ENCODE measurements around the gene GOLGA8M. TPM values are rescaled to one million over a fixed set of nuclear protein-coding genes. Genes with fewer than 3 reads are reported as not detected.
"Not testable (repeated sequence)": the region's sequence is repeated elsewhere in the genome, so short reads cannot be mapped to it uniquely, and the experiment has no call there.

GOLGA8M gene
- polyA plus RNA-seq (2011; rRNA removed) (0.49 and 0.52 TPM in 2 replicates), polyA plus RNA-seq (2017; fragmentation: RNase III; extraction: RNeasy Plus Mini Kit Qiagen cat#74134 plus additional on column Dnase treatment) (0.27 to 0.47 TPM (median 0.33 TPM) in 3 replicates), polyA minus RNA-seq (2011; rRNA and poly(A)+ RNA removed) (0.37 TPM in 1 of 2 replicates, not detected in the other)
- polyA plus RNA-seq (2012; cell fraction: cytosol; rRNA removed), result 0.13 TPM in 1 of 2 replicates, not detected in the other
- 0.13 and 0.86 TPM in 2 replicates for polyA plus RNA-seq (2012; cell fraction: nucleus; rRNA removed)

GRCh38 chr15:28712270-28712669 lies at the start of gene GOLGA8M:
Gene GOLGA8M (minus strand): TSS chr15:28712421. CDS start chr15:28712323, 98 bp downstream.
- FAIRE-seq; H3K4me2 ChIP-seq; H3K4me1 ChIP-seq; H3K4me3 ChIP-seq; DNase-seq (ENCODE audit: low read depth in 1 of 2, low spot score in 1 of 2); H3K27ac ChIP-seq; ATAC-seq; CTCF ChIA-PET; POLR2A ChIA-PET; H3K9me3 ChIP-seq: not testable (repeated sequence)
- 80% methylated on average over 1 of the region's 10 CpGs for WGBS (ENCODE audit: missing lambda C conversion rate)

- FAIRE-seq; H3K9me3 ChIP-seq; H3K4me2 ChIP-seq; H3K4me1 ChIP-seq; DNase-seq (ENCODE audit: low read depth in 1 of 2, low spot score in 1 of 2); H3K27ac ChIP-seq; ATAC-seq; H3K4me3 ChIP-seq; POLR2A ChIA-PET; CTCF ChIA-PET: not testable (repeated sequence)
- 74% methylated on average over 6 of the region's 6 CpGs for WGBS (ENCODE audit: missing lambda C conversion rate)
Measured at GRCh38 chr15:28742890-28743289, 30.7 kb upstream of the GOLGA8M start.

GRCh38 chr15:28738590-28739292 lies 26.5 kb upstream of the GOLGA8M start:
- H3K9me3 ChIP-seq; CTCF ChIA-PET; FAIRE-seq; POLR2A ChIA-PET; H3K4me1 ChIP-seq; DNase-seq (ENCODE audit: low read depth in 1 of 2, low spot score in 1 of 2): not testable (repeated sequence)
- peak overlapping the region; percentile 96 for H3K4me2 ChIP-seq
- 9% methylated on average over 9 of the region's 9 CpGs for WGBS (ENCODE audit: missing lambda C conversion rate)
- peak; percentile 3 to 17; a peak in 1 of 6 replicates for ATAC-seq
- H3K27ac ChIP-seq, result peak overlapping the region; percentile 82 to 83
- peak overlapping the region; percentile 69 for H3K4me3 ChIP-seq

- DNase-seq (ENCODE audit: low read depth in 1 of 2, low spot score in 1 of 2); POLR2A ChIA-PET; FAIRE-seq; H3K4me1 ChIP-seq; CTCF ChIA-PET; H3K9me3 ChIP-seq: not testable (repeated sequence)
- Histone ChIP-seq H3K27ac (peak overlapping the region; percentile 85 to 100), H3K4me3 (peak overlapping the region; percentile 69), H3K4me2 (peak overlapping the region; percentile 96)
- ATAC-seq, result peak; percentile 72 to 76
- WGBS (ENCODE audit: missing lambda C conversion rate), result 0% methylated on average over 3 of the region's 23 CpGs
Measured at GRCh38 chr15:28738200-28738561, 26.0 kb upstream of the GOLGA8M start.

- H3K9me3 ChIP-seq, CTCF ChIA-PET, FAIRE-seq, POLR2A ChIA-PET, H3K4me1 ChIP-seq: not testable (repeated sequence)
- peak overlapping the region; percentile 69 for H3K4me3 ChIP-seq
- H3K4me2 ChIP-seq, result peak overlapping the region; percentile 67
- 3% methylated on average over 13 of the region's 101 CpGs for WGBS (ENCODE audit: missing lambda C conversion rate)
- DNase-seq (ENCODE audit: low read depth in 1 of 2, low spot score in 1 of 2) (peak in 1 of 2 experiments; percentile 39), ATAC-seq (peak; percentile 96 to 98)
- TF ChIP-seq CTCF (IDR thresholded peaks at IDR 0.05), result 0 out of 3 replicates have a peak, but pooled peaks have one; percentile 8
- TF ChIP-seq POLR2A (IDR thresholded peaks at IDR 0.05; ENCODE audit: low read length), result peak; percentile 30; the same call in 1 of the 2 replicates
- peak; percentile 26; the same call in 1 of the 2 replicates for TF ChIP-seq PHF8 (IDR thresholded peaks at IDR 0.05; ENCODE audit: borderline replicate concordance, low read depth)
- H3K27ac ChIP-seq, result peak overlapping the region; percentile 85 to 100
Measured at GRCh38 chr15:28737521-28738199, 25.4 kb upstream of the GOLGA8M start.

GRCh38 chr15:28728061-28728460 lies 15.8 kb upstream of the GOLGA8M start:
- TF ChIP-seq RAD21 (conservative IDR thresholded peaks at IDR 0.05 in 1 of 2, IDR thresholded peaks at IDR 0.05 in 1 of 2), result peak in 1 of 2 experiments; percentile 26; a peak in 1 of 5 replicates
- 0 out of 3 replicates have a peak, but pooled peaks have one; percentile 16 for TF ChIP-seq CTCF (IDR thresholded peaks at IDR 0.05)
- 14% methylated on average over 2 of the region's 2 CpGs for WGBS (ENCODE audit: missing lambda C conversion rate)
- FAIRE-seq, H3K4me3 ChIP-seq, CTCF ChIA-PET, H3K9me3 ChIP-seq, POLR2A ChIA-PET, H3K4me1 ChIP-seq, H3K4me2 ChIP-seq, H3K27ac ChIP-seq, ATAC-seq: not testable (repeated sequence)
- peak in 1 of 2 experiments; percentile 45 for DNase-seq (ENCODE audit: low read depth in 1 of 2, low spot score in 1 of 2)

- H3K27ac ChIP-seq; CTCF ChIA-PET; FAIRE-seq; H3K4me2 ChIP-seq; H3K4me1 ChIP-seq; DNase-seq (ENCODE audit: low read depth in 1 of 2, low spot score in 1 of 2); POLR2A ChIA-PET; ATAC-seq; H3K9me3 ChIP-seq; H3K4me3 ChIP-seq: not testable (repeated sequence)
- 98% methylated on average over 14 of the region's 14 CpGs for WGBS (ENCODE audit: missing lambda C conversion rate)
Measured at GRCh38 chr15:28727026-28727425, 14.8 kb upstream of the GOLGA8M start.

Data from A549 (cell line).